Neural progenitor cell (in vitro differentiated cells): ENCODE data around the gene RIPOR2.

Experiments
- CTCF ChIP-seq: fragments of 200-600 bp; sonication (generic); IDR thresholded peaks from 2 replicates; pipeline ENCODE4 v1.5.1; 2017; ENCODE audit warnings: antibody characterized with exemption, mild to moderate bottlenecking
- EZH2 ChIP-seq: fragments of 200-600 bp; sonication (generic); IDR thresholded peaks from 2 replicates; pipeline ENCODE4 v1.6.1; 2017; ENCODE audit warnings: antibody characterized with exemption, mild to moderate bottlenecking, moderate library complexity
- EZH2phosphoT487 ChIP-seq: fragments of 200-600 bp; sonication (generic); IDR thresholded peaks from 2 replicates; pipeline ENCODE4 v1.6.1; 2017; ENCODE audit warnings: antibody characterized with exemption

GRCh38 chr6:24945054-24945453 is 9.3 kb upstream of the RIPOR2 start:
- TF ChIP-seq EZH2 = no peak
- no peak for TF ChIP-seq CTCF
- TF ChIP-seq EZH2phosphoT487 = no peak
